GM06990 (cell line): ENCODE results near the gene ARHGAP32.

Experiments
- DNase-seq: peaks from one replicate; pipeline ENCODE4 v3.0.0-alpha.2; 2011; ENCODE audit not compliant: insufficient read length; ENCODE audit errors: extremely low read depth
- H3K27me3 ChIP-seq: replicated peaks from 2 replicates; pipeline ENCODE4 v1.6.0; 2011; ENCODE audit warnings: low read length; ENCODE audit not compliant: control insufficient read depth, insufficient read depth
- H3K36me3 ChIP-seq: 2 replicates; pipeline ENCODE4 v1.5.1; 2011; ENCODE audit warnings: low read length; ENCODE audit not compliant: control insufficient read depth, insufficient read depth
- H3K4me3 ChIP-seq: replicated peaks from 2 replicates; pipeline ENCODE4 v1.5.1; 2011; ENCODE audit warnings: low read depth, mild to moderate bottlenecking, control low read depth, low read length
- TF ChIP-seq, protein P1 (sequence below): IDR thresholded peaks from 2 replicates; pipeline ENCODE4 v1.5.1; 2011; ENCODE audit warnings: low read length, control low read depth, mild to moderate bottlenecking, inconsistent platforms; ENCODE audit not compliant: insufficient read depth, poor library complexity, severe bottlenecking

Gene ARHGAP32

DNA sequence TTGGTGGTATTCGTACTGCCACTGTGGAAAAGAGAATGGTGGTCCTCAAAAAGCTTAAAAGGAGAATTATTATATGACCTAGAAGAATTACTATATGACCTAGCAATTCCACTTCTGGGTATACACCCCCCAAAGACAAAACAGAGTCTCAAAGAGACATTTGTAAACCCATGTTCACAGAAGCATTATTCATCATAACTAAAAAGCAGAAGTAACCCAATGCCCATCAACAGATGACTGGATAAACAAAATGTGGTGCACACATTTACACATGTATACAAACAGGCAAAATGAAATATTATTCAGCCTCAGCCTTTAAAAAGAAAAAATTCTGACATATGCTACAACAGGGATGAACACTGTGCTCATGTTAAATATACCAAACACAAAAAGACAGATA lies 89.4 kb downstream of the ARHGAP32 start:
- DNase-seq, result no peak
- no peaks in the 10 kb centered on the region for H3K27me3 ChIP-seq
- no peaks in the 10 kb centered on the region for H3K36me3 ChIP-seq
- TF ChIP-seq, protein P1, sequence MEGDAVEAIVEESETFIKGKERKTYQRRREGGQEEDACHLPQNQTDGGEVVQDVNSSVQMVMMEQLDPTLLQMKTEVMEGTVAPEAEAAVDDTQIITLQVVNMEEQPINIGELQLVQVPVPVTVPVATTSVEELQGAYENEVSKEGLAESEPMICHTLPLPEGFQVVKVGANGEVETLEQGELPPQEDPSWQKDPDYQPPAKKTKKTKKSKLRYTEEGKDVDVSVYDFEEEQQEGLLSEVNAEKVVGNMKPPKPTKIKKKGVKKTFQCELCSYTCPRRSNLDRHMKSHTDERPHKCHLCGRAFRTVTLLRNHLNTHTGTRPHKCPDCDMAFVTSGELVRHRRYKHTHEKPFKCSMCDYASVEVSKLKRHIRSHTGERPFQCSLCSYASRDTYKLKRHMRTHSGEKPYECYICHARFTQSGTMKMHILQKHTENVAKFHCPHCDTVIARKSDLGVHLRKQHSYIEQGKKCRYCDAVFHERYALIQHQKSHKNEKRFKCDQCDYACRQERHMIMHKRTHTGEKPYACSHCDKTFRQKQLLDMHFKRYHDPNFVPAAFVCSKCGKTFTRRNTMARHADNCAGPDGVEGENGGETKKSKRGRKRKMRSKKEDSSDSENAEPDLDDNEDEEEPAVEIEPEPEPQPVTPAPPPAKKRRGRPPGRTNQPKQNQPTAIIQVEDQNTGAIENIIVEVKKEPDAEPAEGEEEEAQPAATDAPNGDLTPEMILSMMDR, result no peak
- no peak overlapping the region for H3K4me3 ChIP-seq

DNA sequence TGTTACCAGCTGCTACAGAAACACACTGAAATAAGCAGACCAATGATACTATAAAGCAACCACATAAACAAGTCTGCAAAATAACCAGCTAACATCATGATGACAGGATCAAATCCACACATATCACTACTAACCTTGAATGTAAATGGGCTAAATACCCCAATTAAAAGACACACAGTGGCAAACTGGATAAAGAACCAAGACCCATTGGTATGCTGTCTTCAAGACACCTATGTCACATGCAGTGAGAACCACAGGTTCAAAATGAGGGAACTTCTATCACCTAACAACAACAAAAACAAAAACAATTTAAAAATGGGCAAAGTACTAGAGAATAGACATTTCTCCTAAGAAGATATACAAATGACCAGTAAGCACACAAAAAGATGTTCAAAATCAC lies 89.9 kb downstream of the ARHGAP32 start:
- Histone ChIP-seq H3K4me3 (no peak overlapping the region), H3K27me3 (no peaks in the 10 kb centered on the region), H3K36me3 (no peaks in the 10 kb centered on the region)
- DNase-seq, result no peak
- TF ChIP-seq, protein P1, result no peak

DNA sequence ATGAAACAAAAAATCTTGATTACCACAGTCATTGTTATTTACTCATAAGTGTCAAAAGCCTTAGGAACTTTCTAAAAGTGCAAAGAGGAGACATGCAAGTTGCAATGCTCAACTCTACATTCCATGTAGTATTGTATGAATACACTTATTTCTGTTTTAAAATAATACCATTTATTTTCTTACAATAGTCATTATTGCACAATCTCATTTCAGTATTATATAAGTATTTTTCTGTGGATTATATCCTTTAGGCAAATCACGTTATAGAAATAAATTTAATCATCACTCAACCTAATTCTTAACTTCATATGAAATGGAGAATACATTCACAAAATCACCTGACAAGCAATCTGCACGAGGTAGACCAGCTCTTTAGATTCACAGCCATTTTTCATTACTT lies 98.8 kb downstream of the ARHGAP32 start:
- TF ChIP-seq, protein P1, result no peak
- no peak for DNase-seq
- H3K36me3 ChIP-seq, result no peaks in the 10 kb centered on the region
- H3K27me3 ChIP-seq, result no peaks in the 10 kb centered on the region; the same call in 1 of the 2 replicates
- H3K4me3 ChIP-seq, result no peak overlapping the region

DNA sequence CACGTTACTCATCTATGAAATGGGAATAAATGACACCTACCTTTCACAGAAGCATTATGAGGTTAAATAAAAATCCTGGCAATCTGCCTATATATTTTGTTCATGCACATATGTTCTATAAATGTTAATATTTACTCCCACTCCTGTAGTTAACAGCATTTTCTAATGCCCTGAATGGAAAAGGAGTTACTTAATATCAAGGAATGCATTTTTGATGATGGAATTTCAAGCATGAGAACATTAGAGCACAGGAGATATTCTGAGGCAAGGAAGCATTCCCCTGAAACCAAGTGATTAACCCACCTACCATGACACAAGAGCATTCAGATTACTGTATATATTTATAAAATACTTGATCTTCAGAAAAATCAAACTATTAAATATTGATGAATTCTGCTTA lies 102.1 kb downstream of the ARHGAP32 start:
- Histone ChIP-seq H3K27me3 (no peaks in the 10 kb centered on the region), H3K36me3 (no peaks in the 10 kb centered on the region), H3K4me3 (no peak overlapping the region)
- TF ChIP-seq, protein P1, result no peak
- no peak for DNase-seq

DNA sequence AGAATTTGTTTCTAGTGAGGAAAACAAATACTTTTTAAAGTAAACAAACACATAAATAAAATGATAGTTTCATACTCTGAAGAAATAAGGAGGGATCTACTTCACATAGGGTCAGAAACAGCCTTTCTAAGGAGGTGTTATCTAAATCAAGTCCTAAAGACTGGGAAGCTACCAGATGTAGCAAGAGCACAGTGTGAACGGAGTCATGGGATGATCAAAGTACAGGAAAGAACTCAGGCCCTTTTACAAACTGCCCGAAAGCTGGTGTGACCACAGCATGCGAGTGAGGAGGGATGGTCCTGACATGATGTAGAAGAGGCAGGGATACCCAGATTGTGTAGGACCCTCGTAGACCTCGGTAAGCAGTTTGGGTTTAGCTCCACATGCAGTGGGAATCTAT lies 102.8 kb downstream of the ARHGAP32 start:
- no peaks in the 10 kb centered on the region for H3K27me3 ChIP-seq
- no peaks in the 10 kb centered on the region for H3K36me3 ChIP-seq
- no peak overlapping the region for H3K4me3 ChIP-seq
- TF ChIP-seq, protein P1, result no peak
- no peak for DNase-seq

DNA sequence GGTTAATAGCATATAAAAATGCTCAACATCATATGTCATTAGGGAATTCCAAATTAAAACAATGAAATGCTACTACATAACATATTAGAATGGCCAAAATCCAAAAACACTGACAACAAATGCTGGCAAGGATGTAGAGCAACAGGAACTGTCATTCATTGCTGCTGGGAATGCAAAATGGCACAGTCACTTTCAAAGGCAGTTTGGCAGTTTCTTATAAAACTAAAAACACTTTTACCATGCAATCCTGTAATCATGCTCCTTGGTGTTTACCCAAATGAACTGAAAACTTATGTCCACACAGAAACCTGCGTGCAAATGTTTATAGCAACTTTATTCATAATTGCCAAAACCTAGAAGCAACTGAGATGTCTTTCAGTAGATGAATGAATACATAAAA lies 105.1 kb downstream of the ARHGAP32 start:
- Histone ChIP-seq H3K27me3 (no peaks in the 10 kb centered on the region), H3K4me3 (no peak overlapping the region), H3K36me3 (no peaks in the 10 kb centered on the region)
- DNase-seq, result no peak
- TF ChIP-seq, protein P1, result no peak
